Lower lobe of right lung (tissue), 2 donors: Measurements from ENCODE around the gene HECW1. TPM values are rescaled to one million over a fixed set of nuclear protein-coding genes. Genes with fewer than 3 reads are reported as not detected.
A peak's percentile ranks its signal among the peaks of the same experiment; 100 is the strongest.

Source experiments
- ATAC-seq, 2 donors: fragments of 200-7000 bp; cut with Tn5 transposase; one replicate each; pipeline ENCODE4 v1.9.1; 2020 to 2022; ENCODE audit warnings: mild to moderate bottlenecking in 2 of 2, moderate library complexity in 2 of 2
- DNase-seq: peaks from one replicate; pipeline ENCODE4 v3.0.0-alpha.2; 2020
- H3K27ac ChIP-seq: fragments of 200-600 bp; one replicate; pipeline ENCODE4 v1.8.0; 2022
- H3K27me3 ChIP-seq: fragments of 200-600 bp; one replicate; pipeline ENCODE4 v1.8.0; 2022; ENCODE audit warnings: low read depth
- H3K36me3 ChIP-seq: fragments of 200-600 bp; one replicate; pipeline ENCODE4 v1.8.0; 2022; ENCODE audit warnings: mild to moderate bottlenecking
- H3K4me1 ChIP-seq: fragments of 200-600 bp; one replicate; pipeline ENCODE4 v1.8.0; 2022
- H3K4me3 ChIP-seq: fragments of 200-600 bp; one replicate; pipeline ENCODE4 v1.8.0; 2022; ENCODE audit warnings: mild to moderate bottlenecking
- H3K9me3 ChIP-seq: fragments of 200-600 bp; one replicate; pipeline ENCODE4 v1.8.0; 2022
- intact Hi-C: fragments of 100-400 bp; cut with DNase I; formaldehyde crosslinking; loops from one replicate; pipeline ENCODE4 v1.11.0; 2022
- total RNA-seq: library from RNA; stranded (reverse); fragmentation: NEBNext Ultra II Directional; extraction: Animal tissue kit (Norgen Biotek cat#: 25700); gene quantifications from one replicate; pipeline ENCODE4 v1.2.1, GENCODE V29; 2021
- TF ChIP-seq, protein P1 (sequence below): fragments of 200-600 bp; IDR thresholded peaks from one replicate; pipeline ENCODE4 v1.8.0; 2022; ENCODE audit warnings: antibody characterized with exemption, mild to moderate bottlenecking
- donor health status: DM: no; HTN: yes; CAD: no; lungs with severe emphysema.

The HECW1 gene
- total RNA-seq, 1 donor from 2014 or later: 0.06 TPM

- H3K9me3 ChIP-seq: no peaks in the 10 kb centered on the region
- no peaks in the 10 kb centered on the region for H3K4me1 ChIP-seq
- H3K36me3 ChIP-seq: no peaks in the 10 kb centered on the region
- H3K27me3 ChIP-seq: no peaks in the 10 kb centered on the region
- DNase-seq: no peak
- H3K27ac ChIP-seq: no peak overlapping the region
- intact Hi-C loops: no loop called here
- H3K4me3 ChIP-seq: no peak overlapping the region
- ATAC-seq: no peak
- TF ChIP-seq, protein P1, sequence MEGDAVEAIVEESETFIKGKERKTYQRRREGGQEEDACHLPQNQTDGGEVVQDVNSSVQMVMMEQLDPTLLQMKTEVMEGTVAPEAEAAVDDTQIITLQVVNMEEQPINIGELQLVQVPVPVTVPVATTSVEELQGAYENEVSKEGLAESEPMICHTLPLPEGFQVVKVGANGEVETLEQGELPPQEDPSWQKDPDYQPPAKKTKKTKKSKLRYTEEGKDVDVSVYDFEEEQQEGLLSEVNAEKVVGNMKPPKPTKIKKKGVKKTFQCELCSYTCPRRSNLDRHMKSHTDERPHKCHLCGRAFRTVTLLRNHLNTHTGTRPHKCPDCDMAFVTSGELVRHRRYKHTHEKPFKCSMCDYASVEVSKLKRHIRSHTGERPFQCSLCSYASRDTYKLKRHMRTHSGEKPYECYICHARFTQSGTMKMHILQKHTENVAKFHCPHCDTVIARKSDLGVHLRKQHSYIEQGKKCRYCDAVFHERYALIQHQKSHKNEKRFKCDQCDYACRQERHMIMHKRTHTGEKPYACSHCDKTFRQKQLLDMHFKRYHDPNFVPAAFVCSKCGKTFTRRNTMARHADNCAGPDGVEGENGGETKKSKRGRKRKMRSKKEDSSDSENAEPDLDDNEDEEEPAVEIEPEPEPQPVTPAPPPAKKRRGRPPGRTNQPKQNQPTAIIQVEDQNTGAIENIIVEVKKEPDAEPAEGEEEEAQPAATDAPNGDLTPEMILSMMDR: no peak
These were observed 423.6 kb downstream of the HECW1 start for GRCh38 chr7:43535810-43536585.

GRCh38 chr7:43536773-43537172, 424.3 kb downstream of the HECW1 start:
- Histone ChIP-seq H3K9me3 (no peaks in the 10 kb centered on the region), H3K4me3 (no peak overlapping the region), H3K27ac (no peak overlapping the region), H3K27me3 (no peaks in the 10 kb centered on the region), H3K4me1 (no peaks in the 10 kb centered on the region), H3K36me3 (no peaks in the 10 kb centered on the region)
- DNase-seq (no peak), ATAC-seq (no peak)
- intact Hi-C loops: no loop called here
- TF ChIP-seq, protein P1: no peak

DNA sequence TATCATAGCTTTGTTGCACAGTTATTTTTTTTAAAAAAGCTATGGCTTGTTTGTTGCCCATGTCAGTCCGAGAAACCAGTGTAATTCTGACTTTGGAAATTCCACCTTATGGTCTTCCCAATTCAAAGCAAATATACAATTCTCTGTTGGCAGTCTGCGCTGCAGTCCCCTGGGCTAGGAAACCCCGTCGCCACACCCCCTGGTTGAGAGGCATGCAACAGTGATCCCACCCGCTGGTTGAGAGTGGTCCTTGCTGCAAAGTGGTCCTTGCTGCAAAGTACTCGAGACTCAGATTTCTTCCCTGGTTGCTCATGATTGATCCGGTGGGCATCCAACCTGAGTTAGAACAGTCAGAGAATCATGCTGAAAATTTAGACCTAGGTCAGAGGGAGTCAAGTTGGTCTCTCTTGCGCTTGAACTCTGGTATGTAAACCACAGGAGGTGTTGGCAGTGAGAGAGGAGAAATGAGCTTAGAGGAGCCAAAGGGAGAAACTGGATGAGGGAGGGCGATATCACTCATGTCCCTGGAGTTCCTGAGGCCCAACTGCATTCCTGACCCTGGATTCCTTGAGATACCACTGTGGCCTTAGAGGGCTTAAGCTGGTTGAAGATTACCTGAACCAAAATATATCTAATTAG, 425.4 kb downstream of the HECW1 start:
- no peak for DNase-seq
- no peaks in the 10 kb centered on the region for H3K27me3 ChIP-seq
- H3K4me1 ChIP-seq: no peaks in the 10 kb centered on the region
- TF ChIP-seq, protein P1: no peak
- peak in 1 of 2 donors; percentile 19 for ATAC-seq
- no peak overlapping the region for H3K4me3 ChIP-seq
- no peaks in the 10 kb centered on the region for H3K9me3 ChIP-seq
- intact Hi-C loops: no loop called here
- H3K36me3 ChIP-seq: no peaks in the 10 kb centered on the region
- H3K27ac ChIP-seq: no peak overlapping the region

GRCh38 chr7:43538404-43538771, 425.9 kb downstream of the HECW1 start:
- Histone ChIP-seq H3K4me3 (no peak overlapping the region), H3K27me3 (no peaks in the 10 kb centered on the region), H3K27ac (no peak overlapping the region), H3K4me1 (no peaks in the 10 kb centered on the region), H3K36me3 (no peaks in the 10 kb centered on the region), H3K9me3 (no peaks in the 10 kb centered on the region)
- no peak for DNase-seq
- ATAC-seq: no peak
- intact Hi-C loops: no loop called here
- TF ChIP-seq, protein P1: no peak

- intact Hi-C loops: no loop called here
- Histone ChIP-seq H3K4me1 (no peaks in the 10 kb centered on the region), H3K9me3 (no peaks in the 10 kb centered on the region), H3K4me3 (no peak overlapping the region), H3K27me3 (no peaks in the 10 kb centered on the region), H3K36me3 (no peaks in the 10 kb centered on the region), H3K27ac (no peak overlapping the region)
- ATAC-seq (no peak), DNase-seq (no peak)
- TF ChIP-seq, protein P1: no peak
These were observed 428.0 kb downstream of the HECW1 start for GRCh38 chr7:43540471-43540870.
